AG04450 (cell line): ENCODE results near the gene NOL9. TPM values are rescaled to one million over a fixed set of nuclear protein-coding genes. Genes with fewer than 3 reads are reported as not detected.
"Not testable (repeated sequence)": the region's sequence is repeated elsewhere in the genome, so short reads cannot be mapped to it uniquely, and the experiment has no call there.

ENCODE experiments used
- CTCF ChIA-PET: fragments of 300-600, 350-600 bp; formaldehyde crosslinking; extraction: SDS; loops from one replicate; lab custom pipeline; 2022; ENCODE audit warnings: antibody characterized with exemption, inconsistent platforms; lab: Charles Lee
- POLR2A ChIA-PET: fragments of 350-600 bp; formaldehyde crosslinking; extraction: SDS; loops from one replicate; lab custom pipeline; 2021; ENCODE audit warnings: antibody characterized with exemption, inconsistent platforms; lab: Yijun Ruan, JAX
- DNase-seq: peaks from one replicate; pipeline ENCODE4 v3.0.0-alpha.2; 2011; ENCODE audit warnings: low read depth, low spot score
- H3K27ac ChIP-seq: one replicate; pipeline ENCODE4 v1.5.1; 2012; ENCODE audit warnings: low read depth, low read length, control low read depth
- H3K27me3 ChIP-seq: one replicate; pipeline ENCODE4 v1.6.0; 2012; ENCODE audit warnings: low read length; ENCODE audit not compliant: control insufficient read depth, insufficient read depth
- H3K4me3 ChIP-seq: 2 replicates; pipeline ENCODE4 v1.5.1; 2011; ENCODE audit warnings: mild to moderate bottlenecking, low read depth, low read length, control low read depth
- H3K9me3 ChIP-seq: 2 replicates; pipeline ENCODE4 v1.5.1; 2012; ENCODE audit warnings: low read length; ENCODE audit not compliant: control insufficient read depth, insufficient read depth
- polyA plus RNA-seq: library from polyadenylated mRNA; depleted of rRNA; stranded (reverse); fragments of >200 nt; gene quantifications from 2 replicates; pipeline ENCODE4 v1.2.3, GENCODE V29; 2011
- TF ChIP-seq, protein P1 (sequence below): IDR thresholded peaks from 2 replicates; pipeline ENCODE4 v1.5.1; 2011; ENCODE audit warnings: low read depth, low read length, control low read depth, inconsistent platforms

Gene NOL9
- polyA plus RNA-seq, 1 experiment = 23.6 TPM

GRCh38 chr1:6601049-6601922 lies 47.0 kb upstream of the NOL9 start:
- POLR2A ChIA-PET = interaction anchor here (0.8 to 2.3 kb wide), 8 partner anchors 11 to 184 kb away, joined by 4 to 10 read pairs (median 6); partner anchors contain the start of genes CAMTA1, PHF13, THAP3 and ZBTB48
- TF ChIP-seq, protein P1, sequence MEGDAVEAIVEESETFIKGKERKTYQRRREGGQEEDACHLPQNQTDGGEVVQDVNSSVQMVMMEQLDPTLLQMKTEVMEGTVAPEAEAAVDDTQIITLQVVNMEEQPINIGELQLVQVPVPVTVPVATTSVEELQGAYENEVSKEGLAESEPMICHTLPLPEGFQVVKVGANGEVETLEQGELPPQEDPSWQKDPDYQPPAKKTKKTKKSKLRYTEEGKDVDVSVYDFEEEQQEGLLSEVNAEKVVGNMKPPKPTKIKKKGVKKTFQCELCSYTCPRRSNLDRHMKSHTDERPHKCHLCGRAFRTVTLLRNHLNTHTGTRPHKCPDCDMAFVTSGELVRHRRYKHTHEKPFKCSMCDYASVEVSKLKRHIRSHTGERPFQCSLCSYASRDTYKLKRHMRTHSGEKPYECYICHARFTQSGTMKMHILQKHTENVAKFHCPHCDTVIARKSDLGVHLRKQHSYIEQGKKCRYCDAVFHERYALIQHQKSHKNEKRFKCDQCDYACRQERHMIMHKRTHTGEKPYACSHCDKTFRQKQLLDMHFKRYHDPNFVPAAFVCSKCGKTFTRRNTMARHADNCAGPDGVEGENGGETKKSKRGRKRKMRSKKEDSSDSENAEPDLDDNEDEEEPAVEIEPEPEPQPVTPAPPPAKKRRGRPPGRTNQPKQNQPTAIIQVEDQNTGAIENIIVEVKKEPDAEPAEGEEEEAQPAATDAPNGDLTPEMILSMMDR = peak; percentile 8; the same call in 1 of the 2 replicates
- H3K27me3 ChIP-seq = no peaks in the 10 kb centered on the region
- no peaks in the 10 kb centered on the region; the same call in 1 of the 2 replicates for H3K9me3 ChIP-seq
- H3K4me3 ChIP-seq = peak overlapping the region; percentile 98
- DNase-seq = peak; percentile 82
- H3K27ac ChIP-seq = peak overlapping the region; percentile 96
- CTCF ChIA-PET = interaction anchor here (1.6 kb wide), 1 partner anchor 46 kb away, joined by 5 read pairs; no protein-coding TSS in a partner anchor

DNA sequence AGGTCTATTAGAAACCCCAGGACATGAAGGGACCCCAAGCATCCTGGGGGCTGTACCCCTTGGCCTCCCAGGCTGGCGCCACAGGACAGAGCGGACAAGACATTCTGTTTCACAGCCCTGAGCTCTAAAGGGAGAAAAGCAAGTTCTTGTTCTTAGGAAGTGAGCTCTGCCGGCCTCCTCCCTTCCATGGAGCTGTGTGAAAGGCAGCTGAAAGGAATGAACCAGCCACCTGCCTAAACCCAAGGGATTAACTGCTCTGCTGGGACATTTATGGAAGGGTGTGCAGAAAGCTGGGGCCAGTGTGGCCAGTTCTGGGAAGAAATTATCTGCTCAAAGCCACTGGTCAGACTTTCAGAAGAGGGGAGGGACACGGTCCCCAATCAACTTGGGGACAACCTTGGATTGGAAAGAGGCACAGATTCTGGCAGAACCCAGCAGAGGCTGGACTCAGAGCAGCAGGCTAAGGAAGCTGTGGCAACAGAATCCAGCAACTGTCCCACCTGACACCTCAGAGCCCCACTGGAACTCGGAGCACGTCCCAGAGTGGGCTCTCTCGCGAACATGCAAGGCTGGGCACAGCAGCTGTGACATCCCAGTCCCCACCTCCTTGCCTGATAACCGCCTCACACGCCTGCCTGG lies 46.2 kb upstream of the NOL9 start:
- ChIA-PET CTCF (interaction anchor here (0.6 to 1.6 kb wide), 4 partner anchors 45 to 46 kb away, joined by 3 to 5 read pairs (median 4); partner anchors contain the start of genes NOL9 and TAS1R1), POLR2A (interaction anchor here (0.9 to 1.0 kb wide), 2 partner anchors 11 to 21 kb away, joined by 4 to 5 read pairs; partner anchors contain the start of gene ZBTB48)
- H3K27ac ChIP-seq = peak overlapping the region; percentile 96
- no peaks in the 10 kb centered on the region; the same call in 1 of the 2 replicates for H3K9me3 ChIP-seq
- TF ChIP-seq, protein P1 = no peak
- H3K27me3 ChIP-seq = no peaks in the 10 kb centered on the region
- no peak for DNase-seq
- H3K4me3 ChIP-seq = peak overlapping the region; percentile 98

GRCh38 chr1:6599991-6600390 lies 45.7 kb upstream of the NOL9 start:
- peak overlapping the region; percentile 2 for H3K27ac ChIP-seq
- not testable (repeated sequence) for DNase-seq, H3K9me3 ChIP-seq, H3K27me3 ChIP-seq
- peak overlapping the region; percentile 98 for H3K4me3 ChIP-seq
- ChIA-PET POLR2A (interaction anchor here (0.9 to 1.0 kb wide), 2 partner anchors 11 to 20 kb away, joined by 4 to 5 read pairs; partner anchors contain the start of gene ZBTB48), CTCF (interaction anchor here (0.6 to 1.6 kb wide), 4 partner anchors 44 to 47 kb away, joined by 3 to 5 read pairs (median 4); partner anchors contain the start of genes NOL9 and TAS1R1)

DNA sequence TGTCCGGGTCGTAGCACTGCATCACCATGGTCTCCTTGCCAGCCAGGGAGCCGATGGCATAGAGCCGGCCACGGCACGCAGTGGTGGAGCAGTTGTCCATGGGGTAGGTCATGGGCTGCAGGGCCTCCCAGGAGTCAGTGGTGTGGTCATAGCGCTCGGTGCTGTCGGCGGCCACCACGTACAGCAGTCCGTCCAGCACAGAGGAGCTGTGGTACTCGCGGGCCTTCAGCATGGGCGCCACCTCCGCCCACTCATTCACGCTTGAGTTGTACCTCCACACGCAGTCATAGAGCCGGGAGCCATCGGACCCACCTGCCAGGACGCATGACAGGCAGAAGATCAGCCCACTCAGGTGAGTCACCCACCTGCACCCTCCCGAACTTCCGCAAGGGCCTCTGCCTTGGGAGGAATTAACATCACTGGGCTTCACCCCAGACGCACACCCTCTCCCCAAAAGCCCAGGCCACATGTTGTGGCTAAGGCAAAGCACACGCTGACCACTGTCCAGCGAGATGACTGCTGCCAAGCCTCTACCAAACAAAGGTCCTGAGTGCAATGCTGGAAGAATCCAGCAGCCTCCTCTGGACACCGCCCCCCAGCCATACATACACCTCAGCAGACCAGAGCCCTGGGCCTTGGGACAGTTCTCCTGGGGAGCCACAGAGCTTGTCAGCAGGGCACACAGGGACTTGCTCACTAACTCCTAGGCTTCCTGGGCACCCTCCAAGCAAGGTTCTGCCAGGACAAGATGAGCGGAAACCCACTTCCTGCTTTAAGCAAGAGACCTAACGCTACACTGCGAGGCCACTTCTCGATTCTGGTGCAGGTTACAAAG lies 45.0 kb upstream of the NOL9 start:
- TF ChIP-seq, protein P1 = no peak
- Histone ChIP-seq H3K27ac (peak overlapping the region; percentile 2), H3K4me3 (peak overlapping the region; percentile 98), H3K9me3 (no peaks in the 10 kb centered on the region; the same call in 1 of the 2 replicates), H3K27me3 (no peaks in the 10 kb centered on the region)
- POLR2A ChIA-PET = no interaction called here
- CTCF ChIA-PET = interaction anchor here (0.6 to 1.6 kb wide), 3 partner anchors 43 to 47 kb away, joined by 3 to 5 read pairs (median 3); no protein-coding TSS in a partner anchor
- no peak for DNase-seq
